ENCODE measurements around the gene FILIP1.

The FILIP1 gene

GRCh38 chr6:75379536-75379935 lies 114.1 kb downstream of the FILIP1 start:
- no peak for DNase-seq (ENCODE audit: low read depth in 3 of 3)

GRCh38 chr6:75378101-75378500 lies 115.5 kb downstream of the FILIP1 start:
- DNase-seq (ENCODE audit: low read depth in 3 of 3), result no peak

- no peak for DNase-seq (ENCODE audit: low read depth in 3 of 3)
Observed at GRCh38 chr6:75377386-75377785, 116.2 kb downstream of the FILIP1 start.

- DNase-seq (ENCODE audit: low read depth in 3 of 3), result no peak
Observed at GRCh38 chr6:75376347-75377024, 117.1 kb downstream of the FILIP1 start.

- DNase-seq (ENCODE audit: low read depth in 3 of 3), result no peak
Observed at GRCh38 chr6:75374961-75375400, 118.6 kb downstream of the FILIP1 start.

GRCh38 chr6:75372884-75373283 lies 120.7 kb downstream of the FILIP1 start:
- DNase-seq (ENCODE audit: low read depth in 3 of 3), result no peak

- no peak for DNase-seq (ENCODE audit: low read depth in 3 of 3)
Observed at GRCh38 chr6:75370011-75370410, 123.6 kb downstream of the FILIP1 start.

- no peak for DNase-seq (ENCODE audit: low read depth in 3 of 3)
Observed at GRCh38 chr6:75368864-75369402, 124.7 kb downstream of the FILIP1 start.

- no peak for DNase-seq (ENCODE audit: low read depth in 3 of 3)
Observed at GRCh38 chr6:75368151-75368779, 125.3 kb downstream of the FILIP1 start.

- DNase-seq (ENCODE audit: low read depth in 3 of 3), result no peak
Observed at GRCh38 chr6:75363304-75363703, 130.3 kb downstream of the FILIP1 start.

GRCh38 chr6:75353644-75354043 lies 140.0 kb downstream of the FILIP1 start:
- no peak for DNase-seq (ENCODE audit: low read depth in 3 of 3)

- DNase-seq (ENCODE audit: low read depth in 3 of 3), result no peak
Observed at GRCh38 chr6:75351570-75351969, 142.0 kb downstream of the FILIP1 start.

- DNase-seq (ENCODE audit: low read depth in 3 of 3), result no peak
Observed at GRCh38 chr6:75350808-75351207, 142.8 kb downstream of the FILIP1 start.

GRCh38 chr6:75350156-75350555 lies 143.4 kb downstream of the FILIP1 start:
- no peak for DNase-seq (ENCODE audit: low read depth in 3 of 3)

- DNase-seq (ENCODE audit: low read depth in 3 of 3), result no peak
Observed at GRCh38 chr6:75349262-75349984, 144.2 kb downstream of the FILIP1 start.

GRCh38 chr6:75348882-75349261 lies 144.7 kb downstream of the FILIP1 start:
- DNase-seq (ENCODE audit: low read depth in 3 of 3), result no peak

GRCh38 chr6:75347898-75348610 lies 145.5 kb downstream of the FILIP1 start:
- no peak for DNase-seq (ENCODE audit: low read depth in 3 of 3)

GRCh38 chr6:75345413-75345812 lies 148.2 kb downstream of the FILIP1 start:
- DNase-seq (ENCODE audit: low read depth in 3 of 3), result no peak

- DNase-seq (ENCODE audit: low read depth in 3 of 3), result no peak
Observed at GRCh38 chr6:75344455-75344854, 149.1 kb downstream of the FILIP1 start.

GRCh38 chr6:75344021-75344420 lies 149.6 kb downstream of the FILIP1 start:
- DNase-seq (ENCODE audit: low read depth in 3 of 3), result no peak

GRCh38 chr6:75337835-75338580 lies 155.6 kb downstream of the FILIP1 start:
- no peak for DNase-seq (ENCODE audit: low read depth in 3 of 3)

All from stimulated activated CD4-positive, alpha-beta T cell treated with anti-CD3 and anti-CD28 coated beads, TNF-alpha, amount 100 ng/mL, for 48 hours (primary cell).